Measurements from ENCODE around the gene ATP6V1A. TPM values are rescaled to one million over a fixed set of nuclear protein-coding genes. Genes with fewer than 3 reads are reported as not detected.
A peak's percentile ranks its signal among the peaks of the same experiment; 100 is the strongest.

ATP6V1A gene
- total and polyA plus RNA-seq, 2 of the 13 experiments (the other 11 are each of a cell fraction or from before 2014, with no cell fraction given): 23.4 to 95.1 TPM

- ATAC-seq: no peak
- Histone ChIP-seq H3K27ac (ENCODE audit: extremely low read length, insufficient read depth, low read length) (no peak overlapping the region), H3K4me1 (ENCODE audit: insufficient read depth, low read length) (peaks cover 15% of the 10 kb centered on the region), H2AFZ (ENCODE audit: low read length) (no peak overlapping the region), H3K4me2 (ENCODE audit: low read depth, low read length) (no peak overlapping the region), H3K79me2 (ENCODE audit: insufficient read depth, low read length) (peaks cover 99% of the 10 kb centered on the region), H4K20me1 (ENCODE audit: insufficient read depth, low read length) (peaks cover 32% of the 10 kb centered on the region), H3K4me3 (replicated peaks in 1 of 3; ENCODE audit: insufficient read depth in 1 of 3, low read depth in 2 of 3, low read length in 3 of 3) (no peak overlapping the region), H3K9ac (ENCODE audit: insufficient read depth, low read depth, low read length) (no peak overlapping the region), H3K27me3 (ENCODE audit: control insufficient read depth in 1 of 2, insufficient read depth in 2 of 2, low read length in 2 of 2) (no peaks in the 10 kb centered on the region), H3K9me3 (ENCODE audit: low read length) (no peaks in the 10 kb centered on the region), H3K36me3 (replicated peaks in 1 of 2; ENCODE audit: control insufficient read depth in 1 of 2, insufficient read depth in 2 of 2, low read length in 2 of 2) (peaks cover 0 to 7% of the 10 kb centered on the region in 2 experiments; a peak in 2 of 5 replicates)
- ChIA-PET CTCF (ENCODE audit: low intra/inter-chr PET ratio, low total read pairs) (no interaction called here), POLR2A (no interaction called here)
- in situ Hi-C loops (cut with HindIII; ENCODE audit: extremely low pct_ligation_motif_present, low pct_unique_long_range_greater_than_20kb): no loop called here
- TF ChIP-seq ZNF121 (CRISPR knock-in tag; IDR thresholded peaks at IDR 0.05): no peak
- no TSS peak for BruUV-seq (replicated peaks)
- DNase-seq (ENCODE audit: low spot score): no peak
- no peak for FAIRE-seq
- 94% methylated on average over 4 of the region's 4 CpGs for WGBS (ENCODE audit: low lambda C conversion rate)
- intact Hi-C loops (cut with micrococcal nuclease; ENCODE audit: unreplicated experiment): no loop called here
Measured at GRCh38 chr3:113731694-113732093, 15.1 kb upstream of the ATP6V1A start.

GRCh38 chr3:113736548-113737089 lies 10.2 kb upstream of the ATP6V1A start:
- ChIA-PET CTCF (ENCODE audit: low intra/inter-chr PET ratio, low total read pairs) (interaction anchor here (0.6 to 2.6 kb wide), 5 partner anchors 9 to 176 kb away, joined by 3 to 20 read pairs (median 11); partner anchors contain the start of genes GRAMD1C and NAA50), POLR2A (interaction anchor here (0.9 to 1.4 kb wide), 2 partner anchors 11 to 40 kb away, joined by 3 to 5 read pairs; partner anchors contain the start of genes ATP6V1A and USF3)
- peaks cover 47% of the 10 kb centered on the region for H4K20me1 ChIP-seq (ENCODE audit: insufficient read depth, low read length)
- H3K4me2 ChIP-seq (ENCODE audit: low read depth, low read length): peak overlapping the region; percentile 36
- H3K27ac ChIP-seq (ENCODE audit: extremely low read length, insufficient read depth, low read length): peak overlapping the region; percentile 36
- H3K36me3 ChIP-seq (replicated peaks in 1 of 2; ENCODE audit: control insufficient read depth in 1 of 2, insufficient read depth in 2 of 2, low read length in 2 of 2): no peaks in the 10 kb centered on the region; a peak in 1 of 5 replicates
- no TSS peak for BruUV-seq (replicated peaks)
- WGBS (ENCODE audit: low lambda C conversion rate): 70% methylated on average over 3 of the region's 3 CpGs
- H3K4me1 ChIP-seq (ENCODE audit: insufficient read depth, low read length): peaks cover 63% of the 10 kb centered on the region
- FAIRE-seq: peak; percentile 67
- no peaks in the 10 kb centered on the region for H3K9me3 ChIP-seq (ENCODE audit: low read length)
- DNase-seq (ENCODE audit: low spot score): peak; percentile 60
- intact Hi-C loops (cut with micrococcal nuclease; ENCODE audit: unreplicated experiment) (loop anchor here (1.0 to 2.0 kb wide), 5 partner anchors 9 to 416 kb away; partner anchors contain the start of gene GRAMD1C), in situ Hi-C loops (cut with HindIII; ENCODE audit: extremely low pct_ligation_motif_present, low pct_unique_long_range_greater_than_20kb) (loop anchor here (5.0 kb wide), 1 partner anchor 176 kb away; no protein-coding TSS in a partner anchor)
- peaks cover 99% of the 10 kb centered on the region for H3K79me2 ChIP-seq (ENCODE audit: insufficient read depth, low read length)
- no peak overlapping the region for H3K4me3 ChIP-seq (replicated peaks in 1 of 3; ENCODE audit: insufficient read depth in 1 of 3, low read depth in 2 of 3, low read length in 3 of 3)
- no peak overlapping the region for H3K9ac ChIP-seq (ENCODE audit: insufficient read depth, low read depth, low read length)
- no peaks in the 10 kb centered on the region for H3K27me3 ChIP-seq (ENCODE audit: control insufficient read depth in 1 of 2, insufficient read depth in 2 of 2, low read length in 2 of 2)
- H2AFZ ChIP-seq (ENCODE audit: low read length): no peak overlapping the region
- peak; percentile 83 for ATAC-seq
- TF ChIP-seq ZMYM4 (CRISPR knock-in tag; IDR thresholded peaks at IDR 0.05) (0 out of 2 replicates have a peak, but pooled peaks have one; percentile 14), MED1 (CRISPR knock-in tag; IDR thresholded peaks at IDR 0.05) (no peak), MIXL1 (CRISPR knock-in tag; IDR thresholded peaks at IDR 0.05) (peak; percentile 36; the same call in 1 of the 2 replicates), RCOR2 (CRISPR knock-in tag; IDR thresholded peaks at IDR 0.05) (peak; percentile 59; the same call in 1 of the 2 replicates), ZNF775 (CRISPR knock-in tag; IDR thresholded peaks at IDR 0.05; ENCODE audit: borderline replicate concordance) (no peak), ZNF713 (CRISPR knock-in tag; IDR thresholded peaks at IDR 0.05) (no peak), ZXDC (CRISPR knock-in tag; IDR thresholded peaks at IDR 0.05) (no peak), FOSL2 (CRISPR knock-in tag; IDR thresholded peaks at IDR 0.05) (no peak), HDAC2 (CRISPR knock-in tag; IDR thresholded peaks at IDR 0.05) (0 out of 2 replicates have a peak, but pooled peaks have one; percentile 12)
- TF ChIP-seq, protein P1, sequence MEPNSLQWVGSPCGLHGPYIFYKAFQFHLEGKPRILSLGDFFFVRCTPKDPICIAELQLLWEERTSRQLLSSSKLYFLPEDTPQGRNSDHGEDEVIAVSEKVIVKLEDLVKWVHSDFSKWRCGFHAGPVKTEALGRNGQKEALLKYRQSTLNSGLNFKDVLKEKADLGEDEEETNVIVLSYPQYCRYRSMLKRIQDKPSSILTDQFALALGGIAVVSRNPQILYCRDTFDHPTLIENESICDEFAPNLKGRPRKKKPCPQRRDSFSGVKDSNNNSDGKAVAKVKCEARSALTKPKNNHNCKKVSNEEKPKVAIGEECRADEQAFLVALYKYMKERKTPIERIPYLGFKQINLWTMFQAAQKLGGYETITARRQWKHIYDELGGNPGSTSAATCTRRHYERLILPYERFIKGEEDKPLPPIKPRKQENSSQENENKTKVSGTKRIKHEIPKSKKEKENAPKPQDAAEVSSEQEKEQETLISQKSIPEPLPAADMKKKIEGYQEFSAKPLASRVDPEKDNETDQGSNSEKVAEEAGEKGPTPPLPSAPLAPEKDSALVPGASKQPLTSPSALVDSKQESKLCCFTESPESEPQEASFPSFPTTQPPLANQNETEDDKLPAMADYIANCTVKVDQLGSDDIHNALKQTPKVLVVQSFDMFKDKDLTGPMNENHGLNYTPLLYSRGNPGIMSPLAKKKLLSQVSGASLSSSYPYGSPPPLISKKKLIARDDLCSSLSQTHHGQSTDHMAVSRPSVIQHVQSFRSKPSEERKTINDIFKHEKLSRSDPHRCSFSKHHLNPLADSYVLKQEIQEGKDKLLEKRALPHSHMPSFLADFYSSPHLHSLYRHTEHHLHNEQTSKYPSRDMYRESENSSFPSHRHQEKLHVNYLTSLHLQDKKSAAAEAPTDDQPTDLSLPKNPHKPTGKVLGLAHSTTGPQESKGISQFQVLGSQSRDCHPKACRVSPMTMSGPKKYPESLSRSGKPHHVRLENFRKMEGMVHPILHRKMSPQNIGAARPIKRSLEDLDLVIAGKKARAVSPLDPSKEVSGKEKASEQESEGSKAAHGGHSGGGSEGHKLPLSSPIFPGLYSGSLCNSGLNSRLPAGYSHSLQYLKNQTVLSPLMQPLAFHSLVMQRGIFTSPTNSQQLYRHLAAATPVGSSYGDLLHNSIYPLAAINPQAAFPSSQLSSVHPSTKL (CRISPR knock-in tag; IDR thresholded peaks at IDR 0.05): 0 out of 2 replicates have a peak, but pooled peaks have one; percentile 36
